Neural progenitor cell (in vitro differentiated cells): ENCODE data around the gene HIVEP1. TPM values are rescaled to one million over a fixed set of nuclear protein-coding genes. Genes with fewer than 3 reads are reported as not detected.

Experiments used
- DNase-seq: peaks from one replicate; pipeline ENCODE4 v3.0.0-alpha.2; 2016; ENCODE audit warnings: low spot score
- H2AFZ ChIP-seq: fragments of 200-600 bp; sonication (generic); replicated peaks from 2 replicates; pipeline ENCODE4 v1.6.1; 2016; ENCODE audit warnings: antibody characterized with exemption
- H3F3A ChIP-seq: fragments of 200-600 bp; sonication (generic); 2 replicates; pipeline ENCODE4 v1.6.1; 2016; ENCODE audit warnings: antibody characterized with exemption, low read depth
- H3K27ac ChIP-seq: fragments of 200-600 bp; sonication (generic); 2 replicates; pipeline ENCODE4 v1.5.1; 2016; ENCODE audit warnings: mild to moderate bottlenecking
- H3K27me3 ChIP-seq: fragments of 200-600 bp; sonication (generic); 2 replicates; pipeline ENCODE4 v1.6.1; 2016; ENCODE audit warnings: mild to moderate bottlenecking, moderate library complexity
- H3K36me3 ChIP-seq: fragments of 200-600 bp; sonication (generic); 2 replicates; pipeline ENCODE4 v1.5.1; 2016
- H3K4me1 ChIP-seq: fragments of 200-600 bp; sonication (generic); 2 replicates; pipeline ENCODE4 v1.6.1; 2016; ENCODE audit warnings: mixed run types
- H3K4me2 ChIP-seq: fragments of 200-600 bp; sonication (generic); 2 replicates; pipeline ENCODE4 v1.6.1; 2016
- H3K4me3 ChIP-seq: fragments of 200-600 bp; sonication (generic); 2 replicates; pipeline ENCODE4 v1.5.1; 2016
- H3K79me2 ChIP-seq: fragments of 200-600 bp; sonication (generic); 2 replicates; pipeline ENCODE4 v1.6.1; 2016; ENCODE audit warnings: low read depth
- H3K9ac ChIP-seq: fragments of 200-600 bp; sonication (generic); 2 replicates; pipeline ENCODE4 v1.6.1; 2016
- H3K9me3 ChIP-seq: fragments of 200-600 bp; sonication (generic); 2 replicates; pipeline ENCODE4 v1.5.1; 2016; ENCODE audit warnings: low read depth
- H4K20me1 ChIP-seq: fragments of 200-600 bp; sonication (generic); 2 replicates; pipeline ENCODE4 v1.6.1; 2016; ENCODE audit warnings: low read depth
- H3K27ac Mint-ChIP-seq: 3 replicates; pipeline ENCODE4 v1.8.0; 2021; ENCODE audit warnings: mixed read lengths
- H3K27me3 Mint-ChIP-seq: 2 replicates; pipeline ENCODE4 v1.8.0; 2022; ENCODE audit warnings: low read depth, mild to moderate bottlenecking, inconsistent platforms, moderate library complexity, mixed read lengths; ENCODE audit not compliant: insufficient read depth
- H3K36me3 Mint-ChIP-seq: 3 replicates; pipeline ENCODE4 v1.8.0; 2021; ENCODE audit warnings: mixed read lengths
- H3K4me1 Mint-ChIP-seq: 3 replicates; pipeline ENCODE4 v1.8.0; 2021; ENCODE audit warnings: mixed read lengths
- H3K4me3 Mint-ChIP-seq: 3 replicates; pipeline ENCODE4 v1.8.0; 2021; ENCODE audit warnings: mild to moderate bottlenecking, moderate library complexity, mixed read lengths
- H3K9me3 Mint-ChIP-seq: 3 replicates; pipeline ENCODE4 v1.8.0; 2020; ENCODE audit warnings: mixed read lengths
- CTCF ChIP-seq: fragments of 200-600 bp; sonication (generic); IDR thresholded peaks from 2 replicates; pipeline ENCODE4 v1.5.1; 2017; ENCODE audit warnings: antibody characterized with exemption, mild to moderate bottlenecking
- EZH2 ChIP-seq: fragments of 200-600 bp; sonication (generic); IDR thresholded peaks from 2 replicates; pipeline ENCODE4 v1.6.1; 2017; ENCODE audit warnings: antibody characterized with exemption, mild to moderate bottlenecking, moderate library complexity
- EZH2phosphoT487 ChIP-seq: fragments of 200-600 bp; sonication (generic); IDR thresholded peaks from 2 replicates; pipeline ENCODE4 v1.6.1; 2017; ENCODE audit warnings: antibody characterized with exemption
- total RNA-seq: library from RNA; depleted of rRNA; stranded (reverse); fragments of >200 nt; gene quantifications from 2 replicates; pipeline ENCODE4 v1.2.3, GENCODE V29; 2015; ENCODE audit warnings: low replicate concordance

HIVEP1 gene
- total RNA-seq, 1 donor from 2014 or later = 23.3 TPM

GRCh38 chr6:12075067-12075563 is 63.0 kb downstream of the HIVEP1 start:
- no peak overlapping the region for H3K4me3 Mint-ChIP-seq
- no peak for DNase-seq
- no peaks in the 10 kb centered on the region for H3K27me3 ChIP-seq
- H3K36me3 Mint-ChIP-seq = peaks cover 20% of the 10 kb centered on the region
- H3K27ac Mint-ChIP-seq = no peak overlapping the region
- no peaks in the 10 kb centered on the region for H3K27me3 Mint-ChIP-seq
- peaks cover 4% of the 10 kb centered on the region for H3K9me3 Mint-ChIP-seq
- no peak overlapping the region for H2AFZ ChIP-seq
- H3K4me3 ChIP-seq = no peak overlapping the region
- H3K27ac ChIP-seq = no peak overlapping the region
- peaks cover 4% of the 10 kb centered on the region for H3K4me1 Mint-ChIP-seq
- H3K79me2 ChIP-seq = peaks cover 60% of the 10 kb centered on the region
- peak; percentile 40 for TF ChIP-seq CTCF
- TF ChIP-seq EZH2 = no peak
- H3F3A ChIP-seq = no peaks in the 10 kb centered on the region
- H3K36me3 ChIP-seq = no peaks in the 10 kb centered on the region
- H3K9me3 ChIP-seq = no peaks in the 10 kb centered on the region
- no peaks in the 10 kb centered on the region for H3K4me1 ChIP-seq
- peaks cover 11% of the 10 kb centered on the region for H4K20me1 ChIP-seq
- no peak overlapping the region for H3K4me2 ChIP-seq
- no peak overlapping the region for H3K9ac ChIP-seq

GRCh38 chr6:12077021-12077710 is 65.1 kb downstream of the HIVEP1 start:
- Histone ChIP-seq H3K4me3 (no peak overlapping the region), H3F3A (peaks cover 4% of the 10 kb centered on the region), H4K20me1 (peaks cover 20% of the 10 kb centered on the region), H3K36me3 (no peaks in the 10 kb centered on the region), H3K79me2 (peaks cover 62% of the 10 kb centered on the region), H3K27me3 (no peaks in the 10 kb centered on the region), H3K9me3 (no peaks in the 10 kb centered on the region), H3K4me1 (peaks cover 8% of the 10 kb centered on the region), H3K4me2 (no peak overlapping the region), H2AFZ (no peak overlapping the region), H3K9ac (no peak overlapping the region), H3K27ac (no peak overlapping the region)
- no peak overlapping the region for H3K4me3 Mint-ChIP-seq
- peaks cover 22% of the 10 kb centered on the region for H3K36me3 Mint-ChIP-seq
- no peaks in the 10 kb centered on the region for H3K27me3 Mint-ChIP-seq
- TF ChIP-seq EZH2phosphoT487 = no peak
- TF ChIP-seq CTCF = no peak
- TF ChIP-seq EZH2 = no peak
- DNase-seq = no peak
- H3K9me3 Mint-ChIP-seq = peaks cover 4% of the 10 kb centered on the region
- no peak overlapping the region for H3K27ac Mint-ChIP-seq
- H3K4me1 Mint-ChIP-seq = peaks cover 16% of the 10 kb centered on the region

GRCh38 chr6:12078014-12078413 is 65.9 kb downstream of the HIVEP1 start:
- H4K20me1 ChIP-seq = peaks cover 29% of the 10 kb centered on the region

More at GRCh38 chr6:12078014-12078413, 65.9 kb downstream of the HIVEP1 start:
- peaks cover 18% of the 10 kb centered on the region for H3K4me1 Mint-ChIP-seq
- no peak overlapping the region for H3K27ac ChIP-seq
- H3K27me3 Mint-ChIP-seq = no peaks in the 10 kb centered on the region
- no peak overlapping the region for H3K27ac Mint-ChIP-seq
- no peak overlapping the region for H3K4me3 Mint-ChIP-seq
- H3K79me2 ChIP-seq = peaks cover 66% of the 10 kb centered on the region
- no peaks in the 10 kb centered on the region for H3K9me3 ChIP-seq
- H3K9ac ChIP-seq = no peak overlapping the region
- H3K27me3 ChIP-seq = no peaks in the 10 kb centered on the region
- no peak overlapping the region for H2AFZ ChIP-seq
- H3K4me1 ChIP-seq = peaks cover 8% of the 10 kb centered on the region
- no peak for DNase-seq
- no peak overlapping the region for H3K4me3 ChIP-seq
- peaks cover 4% of the 10 kb centered on the region for H3F3A ChIP-seq
- no peak for TF ChIP-seq CTCF
- TF ChIP-seq EZH2 = no peak
- TF ChIP-seq EZH2phosphoT487 = no peak
- no peaks in the 10 kb centered on the region for H3K36me3 ChIP-seq
- no peaks in the 10 kb centered on the region for H3K9me3 Mint-ChIP-seq
- H3K36me3 Mint-ChIP-seq = peaks cover 16% of the 10 kb centered on the region
- H3K4me2 ChIP-seq = no peak overlapping the region
